Loucy (cell line): Measurements from ENCODE around the gene PAXX.

Experiments
- EZH2phosphoT487 ChIP-seq: fragments of 200-600 bp; IDR thresholded peaks from 2 replicates; pipeline ENCODE4 v1.6.1; 2018; ENCODE audit warnings: antibody characterized with exemption, mild to moderate bottlenecking, moderate library complexity, borderline replicate concordance
- TF ChIP-seq, protein P1 (sequence below): fragments of 200-600 bp; sonication (generic); conservative IDR thresholded peaks from 2 replicates; pipeline ENCODE4 v1.5.1; 2014; ENCODE audit warnings: mild to moderate bottlenecking, antibody characterized with exemption, low read length

DNA sequence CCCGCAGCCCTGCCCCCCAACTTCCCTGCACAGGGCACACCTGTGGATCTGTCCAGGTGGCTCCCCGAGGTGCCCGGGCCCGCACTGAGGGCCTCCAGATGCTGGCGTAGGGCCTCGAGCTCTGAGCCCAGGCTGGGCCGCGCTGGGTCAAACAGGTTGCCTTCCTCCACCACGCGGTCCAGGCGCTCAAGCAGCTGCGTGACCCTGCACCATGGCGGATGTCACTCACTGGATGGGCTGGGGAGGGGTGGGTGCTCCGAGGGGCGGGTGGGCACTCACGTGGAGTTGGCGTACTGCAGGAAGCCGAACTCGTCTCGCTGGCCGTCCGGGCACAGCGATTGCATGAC is 30.4 kb downstream of the PAXX start:
- TF ChIP-seq, protein P1, sequence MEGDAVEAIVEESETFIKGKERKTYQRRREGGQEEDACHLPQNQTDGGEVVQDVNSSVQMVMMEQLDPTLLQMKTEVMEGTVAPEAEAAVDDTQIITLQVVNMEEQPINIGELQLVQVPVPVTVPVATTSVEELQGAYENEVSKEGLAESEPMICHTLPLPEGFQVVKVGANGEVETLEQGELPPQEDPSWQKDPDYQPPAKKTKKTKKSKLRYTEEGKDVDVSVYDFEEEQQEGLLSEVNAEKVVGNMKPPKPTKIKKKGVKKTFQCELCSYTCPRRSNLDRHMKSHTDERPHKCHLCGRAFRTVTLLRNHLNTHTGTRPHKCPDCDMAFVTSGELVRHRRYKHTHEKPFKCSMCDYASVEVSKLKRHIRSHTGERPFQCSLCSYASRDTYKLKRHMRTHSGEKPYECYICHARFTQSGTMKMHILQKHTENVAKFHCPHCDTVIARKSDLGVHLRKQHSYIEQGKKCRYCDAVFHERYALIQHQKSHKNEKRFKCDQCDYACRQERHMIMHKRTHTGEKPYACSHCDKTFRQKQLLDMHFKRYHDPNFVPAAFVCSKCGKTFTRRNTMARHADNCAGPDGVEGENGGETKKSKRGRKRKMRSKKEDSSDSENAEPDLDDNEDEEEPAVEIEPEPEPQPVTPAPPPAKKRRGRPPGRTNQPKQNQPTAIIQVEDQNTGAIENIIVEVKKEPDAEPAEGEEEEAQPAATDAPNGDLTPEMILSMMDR, result no peak
- TF ChIP-seq EZH2phosphoT487, result no peak
